ENCODE measurements around the gene ETV3L. TPM values are rescaled to one million over a fixed set of nuclear protein-coding genes. Genes with fewer than 3 reads are reported as not detected.

Gene ETV3L
- total and polyA plus RNA-seq, 2 experiments from 2014 or later = not detected

GRCh38 chr1:157044326-157044725 lies 55.3 kb downstream of the ETV3L start:
- Histone ChIP-seq H3K27ac (ENCODE audit: low read depth) (no peak overlapping the region), H3K9me2 (ENCODE audit: insufficient read depth) (no peaks in the 10 kb centered on the region), H3K4me3 (peak overlapping the region; percentile 66), H4K20me1 (replicated peaks; ENCODE audit: insufficient read depth) (peaks cover 21% of the 10 kb centered on the region; the same call in 1 of the 2 replicates), H3K4me1 (ENCODE audit: insufficient read depth) (peaks cover 35% of the 10 kb centered on the region), H3F3A (replicated peaks; ENCODE audit: low read depth) (peaks cover 4% of the 10 kb centered on the region; the same call in 1 of the 2 replicates), H3K27me3 (ENCODE audit: insufficient read depth) (no peaks in the 10 kb centered on the region), H2AFZ (no peak overlapping the region), H3K79me2 (replicated peaks; ENCODE audit: insufficient read depth) (peaks cover 59% of the 10 kb centered on the region), H3K36me3 (ENCODE audit: insufficient read depth) (no peaks in the 10 kb centered on the region), H3K4me2 (peak overlapping the region; percentile 75)
- Mint-ChIP-seq H3K27ac (peak overlapping the region; percentile 8; the same call in 1 of the 2 replicates), H3K4me1 (peaks cover 48% of the 10 kb centered on the region), H3K9me3 (no peaks in the 10 kb centered on the region), H3K4me3 (peak overlapping the region; percentile 94), H3K27me3 (ENCODE audit: insufficient read depth, low read depth, poor library complexity) (peaks cover 13% of the 10 kb centered on the region), H3K36me3 (ENCODE audit: low read depth) (peaks cover 3% of the 10 kb centered on the region; the same call in 2 of the 3 replicates)
- peak; percentile 13 for DNase-seq (ENCODE audit: low spot score)
- no peak for ATAC-seq
- TF ChIP-seq ETS1 (IDR thresholded peaks at IDR 0.05) (no peak), ZNF331 (CRISPR knock-in tag; IDR thresholded peaks at IDR 0.05; ENCODE audit: low read depth) (no peak), REST (IDR thresholded peaks at IDR 0.05; ENCODE audit: unreplicated experiment) (no peak), ZNF462 (CRISPR knock-in tag; IDR thresholded peaks at IDR 0.05) (no peak), NANOG (IDR thresholded peaks at IDR 0.05; ENCODE audit: borderline replicate concordance) (no peak), ZNF114 (CRISPR knock-in tag; IDR thresholded peaks at IDR 0.05) (no peak), CTCF (conservative IDR thresholded peaks at IDR 0.05; ENCODE audit: low read depth in 2 of 2) (no peak), EZH2phosphoT487 (IDR thresholded peaks at IDR 0.05; ENCODE audit: unreplicated experiment) (no peak), CREB1 (CRISPR knock-in tag; IDR thresholded peaks at IDR 0.05; ENCODE audit: low read depth) (no peak), POLR2AphosphoS5 (IDR thresholded peaks at IDR 0.05; ENCODE audit: low read depth) (no peak), EZH2 (IDR thresholded peaks at IDR 0.05; ENCODE audit: low read depth, unreplicated experiment) (no peak), STAT1 (IDR thresholded peaks at IDR 0.05; ENCODE audit: unreplicated experiment) (no peak), JUNB (IDR thresholded peaks at IDR 0.05; ENCODE audit: unreplicated experiment) (no peak)
